Suprapubic skin (tissue), 4 donors: ENCODE measurements around the gene ATXN3. TPM values are rescaled to one million over a fixed set of nuclear protein-coding genes. Genes with fewer than 3 reads are reported as not detected.

Experiments used
- DNase-seq, 2 donors: peaks; one replicate each; pipeline ENCODE4 v3.0.0-alpha.2; 2019; ENCODE audit warnings: low spot score in 2 of 2
- H3K27ac ChIP-seq: fragments of 200-600 bp; sonication (generic); one replicate; pipeline ENCODE4 v1.5.1; 2019
- H3K27me3 ChIP-seq: fragments of 200-600 bp; sonication (generic); one replicate; pipeline ENCODE4 v1.5.1; 2019
- H3K36me3 ChIP-seq: fragments of 200-600 bp; sonication (generic); one replicate; pipeline ENCODE4 v1.5.1; 2019
- H3K4me1 ChIP-seq: fragments of 200-600 bp; sonication (generic); one replicate; pipeline ENCODE4 v1.5.1; 2019
- H3K4me3 ChIP-seq: fragments of 200-600 bp; sonication (generic); one replicate; pipeline ENCODE4 v1.5.1; 2019; ENCODE audit warnings: mild to moderate bottlenecking
- H3K9me3 ChIP-seq: fragments of 200-600 bp; sonication (generic); one replicate; pipeline ENCODE4 v1.5.1; 2019
- EP300 ChIP-seq: sonication (generic); formaldehyde crosslinking; IDR thresholded peaks from one replicate; pipeline ENCODE4 v1.6.1; 2017; ENCODE audit warnings: antibody characterized with exemption
- POLR2A ChIP-seq, 2 donors: fragments of 450-650 bp; IDR thresholded peaks; one replicate each; pipeline ENCODE4 v1.6.1; 2017; ENCODE audit warnings: antibody characterized with exemption in 2 of 2, mild to moderate bottlenecking in 2 of 2, moderate library complexity in 2 of 2
- POLR2AphosphoS5 ChIP-seq, 3 donors: sonication (generic); formaldehyde crosslinking; IDR thresholded peaks; one replicate each; pipeline ENCODE4 v1.6.1; 2017; ENCODE audit warnings: antibody characterized with exemption in 3 of 3
- WGBS: methylation state at CpG from one replicate; pipeline ENCODE4 v1.1.5; 2018; 5-methylcytosine and 5-hydroxymethylcytosine counted together
- total RNA-seq, 4 donors: library from RNA; depleted of rRNA; stranded (reverse); fragments of >200 nt; gene quantifications; one replicate each; pipeline ENCODE4 v1.1.0, GENCODE V29; 2016
- TF ChIP-seq, protein P1 (sequence below), 2 donors: fragments of 200-600 bp in 1 of 2; fragments of 450-650 bp in 1 of 2; sonication (generic) in 1 of 2; IDR thresholded peaks; one replicate each; pipeline ENCODE4 v1.5.1; 2016 to 2019; ENCODE audit warnings: antibody characterized with exemption in 2 of 2, mild to moderate bottlenecking in 1 of 2, moderate library complexity in 1 of 2

ATXN3 gene
- total RNA-seq, 4 donors from 2014 or later: 35.2 to 76.9 (median 39.1) TPM

DNA sequence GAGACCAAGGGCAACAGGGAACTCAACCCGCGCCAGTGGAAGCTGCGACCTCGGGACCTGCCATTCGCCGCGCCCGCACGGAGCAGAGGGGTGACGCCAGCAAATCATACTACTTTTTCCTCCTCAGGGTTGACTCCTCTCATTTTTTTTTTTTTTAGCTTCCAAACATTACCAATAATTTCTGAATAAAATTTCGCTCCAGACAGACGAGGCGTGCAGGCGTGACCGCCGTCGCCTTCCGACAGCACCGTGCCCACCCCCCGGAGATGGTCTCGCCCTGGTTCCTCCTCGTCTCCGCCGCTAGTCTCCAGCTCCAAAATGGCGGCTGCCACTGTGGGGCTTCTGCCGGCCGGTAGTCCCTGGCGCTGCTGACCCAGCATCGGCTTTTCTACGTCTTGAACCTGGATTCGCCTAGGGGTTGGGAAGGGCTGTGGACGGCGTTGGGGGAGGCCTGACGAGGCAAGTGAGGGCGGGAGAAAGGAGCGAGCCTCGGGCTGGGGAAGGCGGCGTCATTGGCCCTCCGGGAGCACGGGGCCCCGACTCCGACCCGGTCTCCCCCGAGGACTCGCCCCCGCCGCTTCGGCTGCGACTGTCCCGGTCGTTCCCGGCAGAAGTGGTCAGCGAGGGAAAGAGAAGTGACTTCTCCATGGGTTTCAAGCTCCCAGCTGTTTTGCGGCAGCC, 15.4 kb upstream of the ATXN3 start, which contains the start of the genes CPSF2 and NDUFB1:
CPSF2 (plus strand) TSS at position 300 of the 681 bp plus-strand sequence. CDS start 9,016 bp downstream, outside the sequence.
NDUFB1 (minus strand) TSS at position 37 of the 681 bp plus-strand sequence. CDS start 4,069 bp downstream, outside the sequence.
- WGBS: under 1% methylated on average over 51 of the region's 55 CpGs
- peak; percentile 89 to 95 for DNase-seq
- H3K27ac ChIP-seq: peak within 1 kb of the TSS; percentile 97
- H3K36me3 ChIP-seq: peaks cover 15% of the 10 kb centered on the region
- H3K4me1 ChIP-seq: peaks cover 41% of the 10 kb centered on the region
- H3K27me3 ChIP-seq: no peaks in the 10 kb centered on the region
- H3K4me3 ChIP-seq: peak within 1 kb of the TSS; percentile 99
- TF ChIP-seq, protein P1, sequence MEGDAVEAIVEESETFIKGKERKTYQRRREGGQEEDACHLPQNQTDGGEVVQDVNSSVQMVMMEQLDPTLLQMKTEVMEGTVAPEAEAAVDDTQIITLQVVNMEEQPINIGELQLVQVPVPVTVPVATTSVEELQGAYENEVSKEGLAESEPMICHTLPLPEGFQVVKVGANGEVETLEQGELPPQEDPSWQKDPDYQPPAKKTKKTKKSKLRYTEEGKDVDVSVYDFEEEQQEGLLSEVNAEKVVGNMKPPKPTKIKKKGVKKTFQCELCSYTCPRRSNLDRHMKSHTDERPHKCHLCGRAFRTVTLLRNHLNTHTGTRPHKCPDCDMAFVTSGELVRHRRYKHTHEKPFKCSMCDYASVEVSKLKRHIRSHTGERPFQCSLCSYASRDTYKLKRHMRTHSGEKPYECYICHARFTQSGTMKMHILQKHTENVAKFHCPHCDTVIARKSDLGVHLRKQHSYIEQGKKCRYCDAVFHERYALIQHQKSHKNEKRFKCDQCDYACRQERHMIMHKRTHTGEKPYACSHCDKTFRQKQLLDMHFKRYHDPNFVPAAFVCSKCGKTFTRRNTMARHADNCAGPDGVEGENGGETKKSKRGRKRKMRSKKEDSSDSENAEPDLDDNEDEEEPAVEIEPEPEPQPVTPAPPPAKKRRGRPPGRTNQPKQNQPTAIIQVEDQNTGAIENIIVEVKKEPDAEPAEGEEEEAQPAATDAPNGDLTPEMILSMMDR (IDR thresholded peaks at IDR 0.05): no peak
- TF ChIP-seq EP300: no peak
- peak in 1 of 2 donors; percentile 47 for TF ChIP-seq POLR2A (IDR thresholded peaks at IDR 0.05)
- TF ChIP-seq POLR2AphosphoS5 (IDR thresholded peaks at IDR 0.05): peak in 2 of 3 donors; percentile 19 to 67
- H3K9me3 ChIP-seq: no peaks in the 10 kb centered on the region

DNA sequence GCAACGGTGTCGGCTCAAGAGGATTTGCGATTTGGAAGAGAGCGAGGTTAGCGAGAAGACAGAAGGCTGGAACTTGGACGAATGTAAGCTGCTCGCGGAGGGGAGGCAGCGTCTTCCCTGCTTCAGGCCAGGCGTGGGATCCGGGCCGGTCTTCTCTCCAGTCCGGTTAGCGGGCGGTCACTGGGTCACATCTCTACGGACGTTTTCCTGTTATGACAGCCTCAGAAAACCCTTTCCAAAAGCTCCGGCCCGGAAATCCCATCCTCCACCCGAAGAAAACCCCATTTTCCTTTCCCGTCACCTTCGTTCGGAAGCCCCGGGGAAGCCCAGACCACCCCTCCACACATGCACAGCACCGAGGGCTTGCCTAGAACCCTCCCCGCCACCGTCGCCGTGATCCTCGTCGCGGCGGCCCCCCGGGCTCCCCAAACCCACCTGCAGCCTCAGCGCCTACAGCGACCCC, 14.9 kb upstream of the ATXN3 start:
- Histone ChIP-seq H3K4me3 (peak overlapping the region; percentile 99), H3K27ac (peak overlapping the region; percentile 97), H3K4me1 (peaks cover 41% of the 10 kb centered on the region), H3K9me3 (no peaks in the 10 kb centered on the region), H3K27me3 (no peaks in the 10 kb centered on the region), H3K36me3 (peaks cover 15% of the 10 kb centered on the region)
- TF ChIP-seq POLR2AphosphoS5 (IDR thresholded peaks at IDR 0.05) (no peak), POLR2A (IDR thresholded peaks at IDR 0.05) (no peak), EP300 (no peak)
- TF ChIP-seq, protein P1 (IDR thresholded peaks at IDR 0.05): no peak
- under 1% methylated on average over 36 of the region's 36 CpGs for WGBS
- peak in 1 of 2 donors; percentile 84 for DNase-seq

DNA sequence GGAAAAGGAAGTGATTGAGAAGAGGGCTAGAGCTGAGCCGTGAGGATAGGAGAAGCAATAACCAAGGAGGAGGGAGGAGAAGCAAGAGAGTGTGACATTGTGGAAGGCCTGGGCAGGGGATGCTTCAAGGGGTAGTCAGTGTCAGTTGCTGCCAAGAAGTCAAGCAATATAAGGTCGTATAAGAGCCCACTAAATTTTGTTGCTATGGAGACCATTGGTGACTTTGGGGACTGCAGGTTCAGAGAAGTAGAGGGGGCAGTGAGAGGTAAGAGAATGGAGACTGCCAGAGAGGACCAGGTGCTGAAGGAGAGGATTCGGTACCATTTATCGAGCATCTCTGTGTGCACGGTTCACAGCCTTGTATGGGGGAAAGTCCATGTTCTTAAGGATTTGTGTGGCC, 3.1 kb upstream of the ATXN3 start:
- Histone ChIP-seq H3K9me3 (no peaks in the 10 kb centered on the region), H3K27me3 (no peaks in the 10 kb centered on the region), H3K36me3 (no peaks in the 10 kb centered on the region), H3K4me1 (peaks cover 14% of the 10 kb centered on the region), H3K27ac (no peak overlapping the region), H3K4me3 (no peak overlapping the region)
- DNase-seq: no peak
- WGBS: 77% methylated on average over 5 of the region's 5 CpGs
- no peak for TF ChIP-seq POLR2AphosphoS5 (IDR thresholded peaks at IDR 0.05)
- TF ChIP-seq POLR2A (IDR thresholded peaks at IDR 0.05): no peak
- no peak for TF ChIP-seq EP300
- TF ChIP-seq, protein P1 (IDR thresholded peaks at IDR 0.05): no peak

DNA sequence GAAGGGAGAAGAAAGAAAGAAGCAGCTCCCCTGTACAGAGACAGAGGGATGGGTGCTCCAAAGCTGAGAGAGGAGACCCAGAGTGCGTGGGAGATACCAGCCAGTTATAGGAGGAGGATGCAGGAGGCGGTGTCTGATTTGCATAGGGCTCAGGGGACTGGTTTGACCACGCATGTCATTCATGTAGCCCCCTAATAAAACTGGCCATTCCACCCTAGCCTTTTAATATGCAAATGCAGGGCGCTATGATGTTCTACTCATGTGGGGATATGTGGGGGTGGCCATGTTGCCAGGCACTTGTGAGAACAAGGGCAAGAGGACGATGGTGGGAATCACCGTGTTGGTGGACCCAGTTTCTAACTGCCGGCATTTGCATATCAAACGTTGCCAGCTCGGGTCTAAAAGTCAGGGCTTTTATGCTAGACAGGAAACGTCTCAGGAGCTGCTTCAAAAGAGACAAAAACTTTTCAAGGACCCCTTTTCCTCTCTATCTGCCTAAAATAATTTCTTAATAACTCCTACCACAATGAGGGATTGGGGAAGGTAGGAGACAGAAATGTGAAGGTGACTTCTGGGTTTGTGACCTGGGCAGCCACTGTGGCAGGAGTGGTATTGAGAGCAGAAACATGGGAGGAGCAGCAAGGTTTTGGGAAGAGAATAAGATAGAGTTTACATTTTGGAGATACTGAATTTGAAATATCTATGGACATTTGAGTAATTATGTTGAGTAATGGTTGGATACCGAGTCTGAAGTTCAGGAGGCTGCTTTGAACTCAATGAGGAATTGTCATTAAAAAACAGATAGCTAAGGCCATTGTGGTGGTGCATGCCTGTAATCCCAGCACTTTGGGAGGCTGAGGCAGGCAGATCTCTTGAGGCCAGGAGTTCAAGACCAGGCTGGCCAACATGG, 2.2 kb upstream of the ATXN3 start:
- H3K4me1 ChIP-seq: peaks cover 22% of the 10 kb centered on the region
- H3K4me3 ChIP-seq: no peak overlapping the region
- H3K27ac ChIP-seq: no peak overlapping the region
- no peaks in the 10 kb centered on the region for H3K9me3 ChIP-seq
- H3K36me3 ChIP-seq: no peaks in the 10 kb centered on the region
- H3K27me3 ChIP-seq: no peaks in the 10 kb centered on the region
- TF ChIP-seq POLR2A (IDR thresholded peaks at IDR 0.05): no peak
- TF ChIP-seq POLR2AphosphoS5 (IDR thresholded peaks at IDR 0.05): no peak
- TF ChIP-seq EP300: no peak
- TF ChIP-seq, protein P1 (IDR thresholded peaks at IDR 0.05): no peak
- WGBS: 29% methylated on average over 11 of the region's 11 CpGs
- DNase-seq: no peak

DNA sequence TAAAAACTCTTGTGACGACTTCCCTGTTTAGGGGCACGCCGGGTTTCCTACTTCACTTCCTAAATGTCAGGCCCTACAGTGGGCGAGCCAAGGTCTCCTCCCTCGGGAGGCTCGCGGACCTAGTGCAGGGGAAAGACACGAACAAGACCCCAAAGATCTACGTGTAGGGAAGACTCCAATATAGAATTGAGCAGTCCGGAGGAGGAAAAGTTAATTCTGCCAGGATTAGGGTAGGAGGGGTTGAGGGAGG, 564 bp downstream of the ATXN3 start:
- Histone ChIP-seq H3K4me3 (peak overlapping the region; percentile 93), H3K9me3 (no peaks in the 10 kb centered on the region), H3K27ac (peak overlapping the region; percentile 97), H3K27me3 (no peaks in the 10 kb centered on the region), H3K36me3 (no peaks in the 10 kb centered on the region), H3K4me1 (peaks cover 28% of the 10 kb centered on the region)
- TF ChIP-seq POLR2AphosphoS5 (IDR thresholded peaks at IDR 0.05): no peak
- no peak for TF ChIP-seq EP300
- 0% methylated on average over 10 of the region's 10 CpGs for whole genome bisulfite sequencing
- DNase-seq: peak; percentile 80 to 83
